ENCODE data around the gene VOPP1. TPM values are rescaled to one million over a fixed set of nuclear protein-coding genes. Genes with fewer than 3 reads are reported as not detected.
"Not testable (repeated sequence)": the region's sequence is repeated elsewhere in the genome, so short reads cannot be mapped to it uniquely, and the experiment has no call there.

VOPP1 gene
- total RNA-seq, result 100 to 1,000 TPM; 114 to 120 TPM
- 85.9 to 87.4 reads per million in 2 donors for total RNA-seq

- no peaks in the 10 kb centered on the region for H3K9me3 ChIP-seq (ENCODE audit: control insufficient read depth, low read length, poor library complexity, severe bottlenecking)
- Mint-ChIP-seq H3K27ac (peak within 1 kb of the TSS; percentile 97), H3K4me1 (peaks cover 57% of the 10 kb centered on the region), H3K27me3 (no peaks in the 10 kb centered on the region), H3K4me3 (peak within 1 kb of the TSS; percentile 96), H3K36me3 (ENCODE audit: low read depth) (peaks cover 2% of the 10 kb centered on the region)
- ATAC-seq, result peak; percentile 59
- peak; percentile 54 to 69 (median 57) for DNase-seq
These were observed at the start of gene VOPP1 for GRCh38 chr7:55572378-55573233. VOPP1 (minus strand) TSS chr7:55572502; CDS start chr7:55572324, 178 bp downstream.

- no peak for ATAC-seq
- Mint-ChIP-seq H3K36me3 (ENCODE audit: low read depth) (peaks cover 2% of the 10 kb centered on the region), H3K27me3 (peaks cover 15% of the 10 kb centered on the region), H3K27ac (no peak overlapping the region), H3K4me1 (no peaks in the 10 kb centered on the region), H3K4me3 (no peak overlapping the region)
- H3K9me3 ChIP-seq (ENCODE audit: control insufficient read depth, low read length, poor library complexity, severe bottlenecking), result no peaks in the 10 kb centered on the region
- no peak for DNase-seq
These were observed 46.6 kb upstream of the VOPP1 start for GRCh38 chr7:55618913-55619312.

GRCh38 chr7:55614365-55615064 lies 42.2 kb upstream of the VOPP1 start:
- not testable (repeated sequence) for ATAC-seq; H3K36me3 Mint-ChIP-seq (ENCODE audit: low read depth); DNase-seq; H3K27ac Mint-ChIP-seq; H3K9me3 ChIP-seq (ENCODE audit: control insufficient read depth, low read length, poor library complexity, severe bottlenecking); H3K27me3 Mint-ChIP-seq; H3K4me1 Mint-ChIP-seq; H3K4me3 Mint-ChIP-seq

GRCh38 chr7:55609726-55610125 lies 37.4 kb upstream of the VOPP1 start:
- ATAC-seq; H3K9me3 ChIP-seq (ENCODE audit: control insufficient read depth, low read length, poor library complexity, severe bottlenecking); H3K4me3 Mint-ChIP-seq; H3K27me3 Mint-ChIP-seq; H3K27ac Mint-ChIP-seq; H3K36me3 Mint-ChIP-seq (ENCODE audit: low read depth); DNase-seq; H3K4me1 Mint-ChIP-seq: not testable (repeated sequence)

GRCh38 chr7:55605661-55606060 lies 33.4 kb upstream of the VOPP1 start:
- H3K27me3 Mint-ChIP-seq; DNase-seq; H3K4me1 Mint-ChIP-seq; H3K36me3 Mint-ChIP-seq (ENCODE audit: low read depth); ATAC-seq; H3K9me3 ChIP-seq (ENCODE audit: control insufficient read depth, low read length, poor library complexity, severe bottlenecking); H3K4me3 Mint-ChIP-seq; H3K27ac Mint-ChIP-seq: not testable (repeated sequence)

GRCh38 chr7:55597944-55598499 lies 25.7 kb upstream of the VOPP1 start:
- H3K4me3 Mint-ChIP-seq; H3K36me3 Mint-ChIP-seq (ENCODE audit: low read depth); H3K27ac Mint-ChIP-seq; DNase-seq; H3K9me3 ChIP-seq (ENCODE audit: control insufficient read depth, low read length, poor library complexity, severe bottlenecking): not testable (repeated sequence)
- H3K27me3 Mint-ChIP-seq, result peaks cover 20% of the 10 kb centered on the region
- peak; percentile 70 for ATAC-seq
- H3K4me1 Mint-ChIP-seq, result peaks cover 14% of the 10 kb centered on the region

GRCh38 chr7:55597214-55597739 lies 25.0 kb upstream of the VOPP1 start:
- DNase-seq, result not testable (repeated sequence)

GRCh38 chr7:55595511-55595910 lies 23.2 kb upstream of the VOPP1 start:
- DNase-seq (no peak), ATAC-seq (no peak)
- Mint-ChIP-seq H3K36me3 (ENCODE audit: low read depth) (peaks cover 2% of the 10 kb centered on the region), H3K27me3 (peaks cover 15% of the 10 kb centered on the region), H3K4me1 (peaks cover 26% of the 10 kb centered on the region), H3K27ac (no peak overlapping the region), H3K4me3 (no peak overlapping the region)
- H3K9me3 ChIP-seq (ENCODE audit: control insufficient read depth, low read length, poor library complexity, severe bottlenecking), result no peaks in the 10 kb centered on the region

More at GRCh38 chr7:55597214-55597739, 25.0 kb upstream of the VOPP1 start:
- not testable (repeated sequence) for ATAC-seq; H3K9me3 ChIP-seq (ENCODE audit: control insufficient read depth, low read length, poor library complexity, severe bottlenecking); H3K27ac Mint-ChIP-seq; H3K4me3 Mint-ChIP-seq; H3K36me3 Mint-ChIP-seq (ENCODE audit: low read depth)
- Mint-ChIP-seq H3K27me3 (peaks cover 20% of the 10 kb centered on the region), H3K4me1 (peaks cover 17% of the 10 kb centered on the region)

GRCh38 chr7:55594870-55595269 lies 22.6 kb upstream of the VOPP1 start:
- peaks cover 2% of the 10 kb centered on the region for H3K36me3 Mint-ChIP-seq (ENCODE audit: low read depth)

GRCh38 chr7:55594414-55594813 lies 22.1 kb upstream of the VOPP1 start:
- DNase-seq (no peak), ATAC-seq (no peak)
- H3K36me3 Mint-ChIP-seq (ENCODE audit: low read depth), result peaks cover 2% of the 10 kb centered on the region
- no peak overlapping the region for H3K27ac Mint-ChIP-seq
- H3K4me3 Mint-ChIP-seq, result no peak overlapping the region
- H3K27me3 Mint-ChIP-seq, result peaks cover 6% of the 10 kb centered on the region
- no peaks in the 10 kb centered on the region for H3K9me3 ChIP-seq (ENCODE audit: control insufficient read depth, low read length, poor library complexity, severe bottlenecking)
- H3K4me1 Mint-ChIP-seq, result peaks cover 26% of the 10 kb centered on the region

More at GRCh38 chr7:55594870-55595269, 22.6 kb upstream of the VOPP1 start:
- Mint-ChIP-seq H3K4me1 (peaks cover 26% of the 10 kb centered on the region), H3K4me3 (no peak overlapping the region), H3K27ac (no peak overlapping the region), H3K27me3 (peaks cover 11% of the 10 kb centered on the region)
- no peak for DNase-seq
- H3K9me3 ChIP-seq (ENCODE audit: control insufficient read depth, low read length, poor library complexity, severe bottlenecking), result no peaks in the 10 kb centered on the region
- no peak for ATAC-seq

GRCh38 chr7:55593515-55594318 lies 21.4 kb upstream of the VOPP1 start:
- Mint-ChIP-seq H3K4me3 (no peak overlapping the region), H3K4me1 (peaks cover 26% of the 10 kb centered on the region), H3K36me3 (ENCODE audit: low read depth) (peaks cover 2% of the 10 kb centered on the region), H3K27me3 (peaks cover 6% of the 10 kb centered on the region), H3K27ac (peak overlapping the region; percentile 62)
- DNase-seq, result peak; percentile 59 to 73 (median 64)
- ATAC-seq, result peak; percentile 63
- H3K9me3 ChIP-seq (ENCODE audit: control insufficient read depth, low read length, poor library complexity, severe bottlenecking), result no peaks in the 10 kb centered on the region

- Mint-ChIP-seq H3K4me3 (no peak overlapping the region), H3K27me3 (peaks cover 4% of the 10 kb centered on the region), H3K27ac (peak overlapping the region; percentile 62), H3K4me1 (peaks cover 28% of the 10 kb centered on the region), H3K36me3 (ENCODE audit: low read depth) (peaks cover 2% of the 10 kb centered on the region)
- H3K9me3 ChIP-seq (ENCODE audit: control insufficient read depth, low read length, poor library complexity, severe bottlenecking), result no peaks in the 10 kb centered on the region
- DNase-seq (no peak), ATAC-seq (no peak)
These were observed 20.8 kb upstream of the VOPP1 start for GRCh38 chr7:55593172-55593514.
